GM21515 (cell line): ENCODE measurements around the gene GSG1L.

Experiments used
- ATAC-seq: cut with Tn5 transposase; IDR thresholded peaks from one replicate; pipeline ENCODE4 v1.9.1; 2021; ENCODE audit not compliant: unreplicated experiment

The GSG1L gene

GRCh38 chr16:28067604-28068379, 4.3 kb upstream of the GSG1L start:
- no peak for ATAC-seq

- no peak for ATAC-seq
Measured at GRCh38 chr16:28064706-28065249, 1.3 kb upstream of the GSG1L start.

- no peak for ATAC-seq
Measured at GRCh38 chr16:28064150-28064549, 636 bp upstream of the GSG1L start.

GRCh38 chr16:28062847-28063521, 530 bp downstream of the GSG1L start:
- ATAC-seq: no peak

GRCh38 chr16:28062261-28062846, 1.2 kb downstream of the GSG1L start:
- ATAC-seq: no peak

- no peak for ATAC-seq
Measured at GRCh38 chr16:28061352-28062101, 2.0 kb downstream of the GSG1L start.

- no peak for ATAC-seq
Measured at GRCh38 chr16:28059841-28060575, 3.5 kb downstream of the GSG1L start.

GRCh38 chr16:28058839-28059589, 4.5 kb downstream of the GSG1L start:
- ATAC-seq: no peak

- no peak for ATAC-seq
Measured at GRCh38 chr16:28057949-28058348, 5.6 kb downstream of the GSG1L start.

GRCh38 chr16:28053461-28053860, 10.1 kb downstream of the GSG1L start:
- no peak for ATAC-seq

GRCh38 chr16:28052274-28053128, 11.0 kb downstream of the GSG1L start:
- no peak for ATAC-seq

GRCh38 chr16:28051486-28051885, 12.0 kb downstream of the GSG1L start:
- no peak for ATAC-seq

GRCh38 chr16:28042811-28043210, 20.7 kb downstream of the GSG1L start:
- no peak for ATAC-seq

GRCh38 chr16:28041615-28042014, 21.9 kb downstream of the GSG1L start:
- no peak for ATAC-seq

- ATAC-seq: no peak
Measured at GRCh38 chr16:28040039-28040438, 23.5 kb downstream of the GSG1L start.

GRCh38 chr16:28039493-28039892, 24.0 kb downstream of the GSG1L start:
- no peak for ATAC-seq

GRCh38 chr16:28038409-28038808, 25.1 kb downstream of the GSG1L start:
- no peak for ATAC-seq

- no peak for ATAC-seq
Measured at GRCh38 chr16:28035866-28036393, 27.6 kb downstream of the GSG1L start.

GRCh38 chr16:28033870-28034269, 29.6 kb downstream of the GSG1L start:
- no peak for ATAC-seq
